Measurements from ENCODE around the gene TSPEAR.

DNA sequence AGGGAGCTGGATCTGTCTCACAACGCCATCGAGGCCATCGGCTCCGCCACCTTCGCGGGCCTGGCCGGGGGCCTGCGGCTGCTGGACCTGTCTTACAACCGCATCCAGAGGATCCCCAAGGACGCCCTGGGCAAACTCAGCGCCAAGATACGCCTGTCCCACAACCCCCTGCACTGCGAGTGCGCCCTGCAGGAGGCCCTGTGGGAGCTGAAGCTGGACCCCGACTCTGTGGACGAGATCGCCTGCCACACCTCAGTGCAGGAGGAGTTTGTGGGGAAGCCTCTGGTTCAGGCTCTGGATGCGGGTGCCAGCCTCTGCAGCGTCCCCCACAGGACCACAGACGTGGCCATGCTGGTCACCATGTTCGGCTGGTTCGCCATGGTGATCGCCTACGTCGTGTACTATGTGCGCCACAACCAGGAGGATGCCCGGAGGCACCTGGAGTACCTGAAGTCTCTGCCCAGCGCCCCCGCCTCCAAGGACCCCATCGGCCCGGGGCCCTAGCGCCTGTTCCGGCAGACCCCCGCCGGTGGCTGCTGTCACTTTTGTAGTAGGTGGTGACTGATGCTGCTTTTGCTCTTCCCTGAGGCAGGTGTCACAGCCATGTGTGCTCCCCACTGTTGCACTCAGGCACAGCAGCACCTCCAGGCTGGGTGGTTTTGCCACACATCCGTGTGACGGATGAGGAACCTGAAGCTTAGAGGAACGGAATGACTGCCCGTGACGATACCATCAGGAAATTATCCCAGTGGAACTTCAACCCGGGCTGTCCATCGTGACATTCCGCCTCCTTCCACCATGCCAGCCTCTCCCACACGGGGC, 254.2 kb downstream of the TSPEAR start:
- TF ChIP-seq, protein P1, sequence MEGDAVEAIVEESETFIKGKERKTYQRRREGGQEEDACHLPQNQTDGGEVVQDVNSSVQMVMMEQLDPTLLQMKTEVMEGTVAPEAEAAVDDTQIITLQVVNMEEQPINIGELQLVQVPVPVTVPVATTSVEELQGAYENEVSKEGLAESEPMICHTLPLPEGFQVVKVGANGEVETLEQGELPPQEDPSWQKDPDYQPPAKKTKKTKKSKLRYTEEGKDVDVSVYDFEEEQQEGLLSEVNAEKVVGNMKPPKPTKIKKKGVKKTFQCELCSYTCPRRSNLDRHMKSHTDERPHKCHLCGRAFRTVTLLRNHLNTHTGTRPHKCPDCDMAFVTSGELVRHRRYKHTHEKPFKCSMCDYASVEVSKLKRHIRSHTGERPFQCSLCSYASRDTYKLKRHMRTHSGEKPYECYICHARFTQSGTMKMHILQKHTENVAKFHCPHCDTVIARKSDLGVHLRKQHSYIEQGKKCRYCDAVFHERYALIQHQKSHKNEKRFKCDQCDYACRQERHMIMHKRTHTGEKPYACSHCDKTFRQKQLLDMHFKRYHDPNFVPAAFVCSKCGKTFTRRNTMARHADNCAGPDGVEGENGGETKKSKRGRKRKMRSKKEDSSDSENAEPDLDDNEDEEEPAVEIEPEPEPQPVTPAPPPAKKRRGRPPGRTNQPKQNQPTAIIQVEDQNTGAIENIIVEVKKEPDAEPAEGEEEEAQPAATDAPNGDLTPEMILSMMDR (IDR thresholded peaks at IDR 0.05): no peak
- TF ChIP-seq SIN3A (IDR thresholded peaks at IDR 0.05; ENCODE audit: borderline replicate concordance, insufficient read depth, low read depth, low read length): no peak
- TF ChIP-seq POLR2AphosphoS5 (IDR thresholded peaks at IDR 0.05; ENCODE audit: low read depth, low read length): no peak
- TF ChIP-seq, protein P2, sequence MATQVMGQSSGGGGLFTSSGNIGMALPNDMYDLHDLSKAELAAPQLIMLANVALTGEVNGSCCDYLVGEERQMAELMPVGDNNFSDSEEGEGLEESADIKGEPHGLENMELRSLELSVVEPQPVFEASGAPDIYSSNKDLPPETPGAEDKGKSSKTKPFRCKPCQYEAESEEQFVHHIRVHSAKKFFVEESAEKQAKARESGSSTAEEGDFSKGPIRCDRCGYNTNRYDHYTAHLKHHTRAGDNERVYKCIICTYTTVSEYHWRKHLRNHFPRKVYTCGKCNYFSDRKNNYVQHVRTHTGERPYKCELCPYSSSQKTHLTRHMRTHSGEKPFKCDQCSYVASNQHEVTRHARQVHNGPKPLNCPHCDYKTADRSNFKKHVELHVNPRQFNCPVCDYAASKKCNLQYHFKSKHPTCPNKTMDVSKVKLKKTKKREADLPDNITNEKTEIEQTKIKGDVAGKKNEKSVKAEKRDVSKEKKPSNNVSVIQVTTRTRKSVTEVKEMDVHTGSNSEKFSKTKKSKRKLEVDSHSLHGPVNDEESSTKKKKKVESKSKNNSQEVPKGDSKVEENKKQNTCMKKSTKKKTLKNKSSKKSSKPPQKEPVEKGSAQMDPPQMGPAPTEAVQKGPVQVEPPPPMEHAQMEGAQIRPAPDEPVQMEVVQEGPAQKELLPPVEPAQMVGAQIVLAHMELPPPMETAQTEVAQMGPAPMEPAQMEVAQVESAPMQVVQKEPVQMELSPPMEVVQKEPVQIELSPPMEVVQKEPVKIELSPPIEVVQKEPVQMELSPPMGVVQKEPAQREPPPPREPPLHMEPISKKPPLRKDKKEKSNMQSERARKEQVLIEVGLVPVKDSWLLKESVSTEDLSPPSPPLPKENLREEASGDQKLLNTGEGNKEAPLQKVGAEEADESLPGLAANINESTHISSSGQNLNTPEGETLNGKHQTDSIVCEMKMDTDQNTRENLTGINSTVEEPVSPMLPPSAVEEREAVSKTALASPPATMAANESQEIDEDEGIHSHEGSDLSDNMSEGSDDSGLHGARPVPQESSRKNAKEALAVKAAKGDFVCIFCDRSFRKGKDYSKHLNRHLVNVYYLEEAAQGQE (IDR thresholded peaks at IDR 0.05; ENCODE audit: insufficient read depth in 1 of 2, low read depth in 2 of 2, low read length in 1 of 2): no peak
